GM12878 (cell line): ENCODE data around the gene HTRA3. TPM values are rescaled to one million over a fixed set of nuclear protein-coding genes. Genes with fewer than 3 reads are reported as not detected.

ENCODE experiments used
- ATAC-seq: fragments of 200-7000 bp; cut with Tn5 transposase; 3 replicates; pipeline ENCODE4 v1.9.1; 2020; ENCODE audit warnings: mild to moderate bottlenecking, moderate library complexity
- BruUV-seq: library from RNA; stranded (reverse); fragments of 400-500 nt; replicated peaks from 2 replicates; lab custom pipeline; 2021; lab: Mats Ljungman, UMichigan
- CTCF ChIA-PET: fragments of 300-600 bp; sonication (Branson Sonifier 250); formaldehyde crosslinking; extraction: SDS; loops from one replicate; lab custom pipeline; 2021; ENCODE audit warnings: inconsistent platforms; lab: Yijun Ruan, JAX
- POLR2A ChIA-PET: fragments of 350-600 bp; formaldehyde crosslinking; extraction: SDS; loops from one replicate; lab custom pipeline; 2021; ENCODE audit warnings: inconsistent platforms; lab: Charles Lee
- RAD21 ChIA-PET: fragments of 300-600 bp; sonication (Branson Sonifier 250); formaldehyde crosslinking; loops from one replicate; lab custom pipeline; 2023; ENCODE audit warnings: antibody characterized with exemption; ENCODE audit not compliant: unreplicated experiment; lab: Charles Lee
- SMC1A ChIA-PET: fragments of 300-600 bp; sonication (Branson Sonifier 250); formaldehyde crosslinking; loops from one replicate; lab custom pipeline; 2023; ENCODE audit not compliant: unreplicated experiment, uncharacterized antibody; lab: Charles Lee
- DNase-seq: peaks from one replicate; pipeline ENCODE4 v3.0.0-alpha.2; 2011; ENCODE audit warnings: low read depth, low spot score
- FAIRE-seq: peaks from 3 replicates; lab custom pipeline; 2011; peaks lifted over from hg19 to GRCh38; lab: Jason Lieb, UNC
- H2AFZ ChIP-seq: 2 replicates; pipeline ENCODE4 v1.6.0; 2011; ENCODE audit warnings: low read depth, low read length, control low read depth; ENCODE audit not compliant: control insufficient read depth
- H3K27ac ChIP-seq: 2 replicates; pipeline ENCODE4 v1.5.1; 2011; ENCODE audit warnings: control low read depth; ENCODE audit not compliant: control insufficient read depth, insufficient read depth
- H3K27me3 ChIP-seq, 2 experiments: replicated peaks in 1 of 2; 2 replicates each; pipeline versions ENCODE4 v1.6.0 to v1.6.1; 2011; ENCODE audit warnings: low read length in 1 of 2; ENCODE audit not compliant: control insufficient read depth in 2 of 2, insufficient read depth in 2 of 2
- H3K36me3 ChIP-seq, 2 experiments: 2 replicates each; pipeline ENCODE4 v1.5.1; 2011; ENCODE audit warnings: low read length in 1 of 2; ENCODE audit not compliant: control insufficient read depth in 2 of 2, insufficient read depth in 2 of 2
- H3K4me1 ChIP-seq: 2 replicates; pipeline ENCODE4 v1.6.1; 2011; ENCODE audit warnings: mild to moderate bottlenecking, low read length, moderate library complexity, mixed read lengths; ENCODE audit not compliant: control insufficient read depth, insufficient read depth
- H3K4me2 ChIP-seq: 2 replicates; pipeline ENCODE4 v1.6.0; 2011; ENCODE audit warnings: control low read depth; ENCODE audit not compliant: control insufficient read depth, insufficient read depth
- H3K4me3 ChIP-seq: fragments of 200-600 bp; sonication (generic); 2 replicates; pipeline ENCODE4 v1.5.1; 2016
- H3K79me2 ChIP-seq: 2 replicates; pipeline ENCODE4 v1.6.0; 2011; ENCODE audit warnings: low read length; ENCODE audit not compliant: control insufficient read depth, insufficient read depth
- H3K9ac ChIP-seq: 2 replicates; pipeline ENCODE4 v1.8.0; 2011; ENCODE audit warnings: low read length, control low read depth, mixed read lengths; ENCODE audit not compliant: control insufficient read depth, insufficient read depth
- H3K9me3 ChIP-seq: replicated peaks from 3 replicates; pipeline ENCODE4 v1.5.1; 2011; ENCODE audit warnings: mild to moderate bottlenecking, low read length; ENCODE audit not compliant: control insufficient read depth, insufficient read depth
- H4K20me1 ChIP-seq: 2 replicates; pipeline ENCODE4 v1.6.0; 2011; ENCODE audit not compliant: control insufficient read depth, insufficient read depth
- ASH2L ChIP-seq: fragments of 300-600, 200-600 bp; sonication (generic); IDR thresholded peaks from 2 replicates; pipeline ENCODE4 v1.6.1; 2017; ENCODE audit warnings: low read depth, mild to moderate bottlenecking, borderline replicate concordance
- CTCF ChIP-seq, 3 experiments: IDR thresholded peaks in 2 of 3; conservative IDR thresholded peaks in 1 of 3; 2 replicates each; pipeline ENCODE4 v1.5.1; 2011; ENCODE audit warnings: low read depth in 3 of 3, low read length in 3 of 3, mild to moderate bottlenecking in 3 of 3, control low read depth in 2 of 3, moderate library complexity in 2 of 3, inconsistent platforms in 1 of 3, mixed read lengths in 1 of 3; ENCODE audit not compliant: control insufficient read depth in 2 of 3, insufficient read depth in 1 of 3; ENCODE audit errors: extremely low read depth in 1 of 3
- GATAD2B ChIP-seq: fragments of 450-650 bp; conservative IDR thresholded peaks from 2 replicates; pipeline ENCODE4 v1.6.1; 2017; ENCODE audit warnings: low read depth, mild to moderate bottlenecking, moderate library complexity
- IKZF2 ChIP-seq, 2 experiments: fragments of 450-650 bp; IDR thresholded peaks; 2 replicates each; pipeline ENCODE4 v1.6.1; 2017; ENCODE audit warnings: mild to moderate bottlenecking in 2 of 2, moderate library complexity in 2 of 2
- LARP7 ChIP-seq: fragments of 450-650 bp; IDR thresholded peaks from 2 replicates; pipeline ENCODE4 v1.6.1; 2017; ENCODE audit warnings: mild to moderate bottlenecking
- PML ChIP-seq: IDR thresholded peaks from 2 replicates; pipeline ENCODE4 v1.6.1; 2012; ENCODE audit warnings: low read length, inconsistent platforms
- POLR2A ChIP-seq: IDR thresholded peaks from 2 replicates; pipeline ENCODE4 v1.6.1; 2011; ENCODE audit warnings: low read depth, mild to moderate bottlenecking, low read length
- RBBP5 ChIP-seq: fragments of 200-600 bp; sonication (generic); conservative IDR thresholded peaks from 2 replicates; pipeline ENCODE4 v1.6.1; 2016
- SREBF2 ChIP-seq: IDR thresholded peaks from 2 replicates; pipeline ENCODE4 v1.6.1; 2012; ENCODE audit warnings: mild to moderate bottlenecking, low read length
- TAF1 ChIP-seq: IDR thresholded peaks from 2 replicates; pipeline ENCODE4 v1.6.1; 2011; ENCODE audit warnings: mild to moderate bottlenecking, low read depth, low read length, borderline replicate concordance
- USF2 ChIP-seq: IDR thresholded peaks from 2 replicates; pipeline ENCODE4 v1.6.1; 2011; ENCODE audit warnings: low read depth, low read length, improper control_type of control experiment, borderline replicate concordance
- ZBTB33 ChIP-seq: fragments of 450-650 bp; IDR thresholded peaks from 2 replicates; pipeline ENCODE4 v1.6.1; 2017; ENCODE audit warnings: mild to moderate bottlenecking
- ZBTB40 ChIP-seq: fragments of 450-650 bp; IDR thresholded peaks from 2 replicates; pipeline ENCODE4 v1.6.1; 2016; ENCODE audit warnings: mild to moderate bottlenecking, moderate library complexity, borderline replicate concordance
- WGBS: methylation state at CpG from one replicate; pipeline ENCODE4 v1.1.6; 2016; ENCODE audit warnings: low lambda C conversion rate; ENCODE audit not compliant: insufficient replicate concordance, insufficient coverage; ENCODE audit errors: missing lambda C conversion rate; 5-methylcytosine and 5-hydroxymethylcytosine counted together
- in situ Hi-C: fragments of 300-500 bp; cut with MboI; formaldehyde crosslinking; loops from 9 replicates; pipeline ENCODE4 v1.14.3; 2018; ENCODE audit warnings: mixed read lengths
- intact Hi-C: fragments of 100-400 bp; cut with micrococcal nuclease; formaldehyde crosslinking; loops from one replicate; pipeline ENCODE4 v1.14.2; 2022; ENCODE audit not compliant: unreplicated experiment
- polyA plus RNA-seq, 11 experiments: library from polyadenylated mRNA; depleted of rRNA in 4 of 11; unstranded in 6 of 11; stranded (reverse) in 5 of 11; fragments of >200 nt; fragmentation: Nextera tagmentation in 4 of 11; fragmentation: Illumina TruSeq in 1 of 11; extraction: Ambion mirVana in 4 of 11; extraction: Trizol in 1 of 11; gene quantifications; 1 replicate in 1 of 11; 2 replicates in 10 of 11; pipeline versions ENCODE4 v1.2.1 to v1.2.3, GENCODE V29; 2011 to 2016; ENCODE audit warnings: inconsistent platforms in 2 of 11, missing spikeins in 2 of 11, low read depth in 1 of 11
- total RNA-seq, 4 experiments: library from RNA; depleted of rRNA in 3 of 4; stranded (reverse); fragments of >200 nt in 3 of 4; fragmentation: Illumina TruSeq in 1 of 4; extraction: Trizol in 1 of 4; gene quantifications; 2 replicates each; pipeline versions ENCODE4 v1.2.1 to v1.2.3, GENCODE V29; 2013 to 2021

The HTRA3 gene
- total and polyA plus RNA-seq, 10 of the 15 experiments (the other 5 are each of a cell fraction or from before 2014, with no cell fraction given): 0.04 to 1.2 (median 0.08) TPM; not detected in 7

GRCh38 chr4:8252301-8253173, 17.0 kb upstream of the HTRA3 start (continued):
- TF ChIP-seq ZBTB33: no peak
- no peak for TF ChIP-seq PML

GRCh38 chr4:8254076-8254475, 15.5 kb upstream of the HTRA3 start:
- CTCF ChIA-PET: no interaction called here
- RAD21 ChIA-PET: no interaction called here
- H2AFZ ChIP-seq: no peak overlapping the region
- no peak for TF ChIP-seq RBBP5
- no peak for TF ChIP-seq ASH2L
- no peak for TF ChIP-seq ZBTB40
- no peak for TF ChIP-seq TAF1
- TF ChIP-seq SREBF2: no peak
- TF ChIP-seq IKZF2 (IDR thresholded peaks at IDR 0.05): no peak
- no peak for TF ChIP-seq POLR2A
- no peak for TF ChIP-seq GATAD2B
- TF ChIP-seq LARP7: no peak
- TF ChIP-seq USF2: no peak
- TF ChIP-seq CTCF (IDR thresholded peaks at IDR 0.05 in 2 of 3, conservative IDR thresholded peaks at IDR 0.05 in 1 of 3; ENCODE audit: control insufficient read depth in 2 of 3, extremely low read depth in 1 of 3, insufficient read depth in 1 of 3, low read depth in 3 of 3, low read length in 3 of 3): no peak

More at GRCh38 chr4:8254076-8254475, 15.5 kb upstream of the HTRA3 start:
- no peaks in the 10 kb centered on the region for H3K4me1 ChIP-seq
- no peaks in the 10 kb centered on the region for H3K79me2 ChIP-seq
- H4K20me1 ChIP-seq: no peaks in the 10 kb centered on the region
- FAIRE-seq (no peak), DNase-seq (no peak), ATAC-seq (no peak)
- SMC1A ChIA-PET: no interaction called here
- no peaks in the 10 kb centered on the region for H3K36me3 ChIP-seq
- no peak overlapping the region for H3K9ac ChIP-seq
- no TSS peak for BruUV-seq
- H3K4me2 ChIP-seq: no peak overlapping the region
- no peak overlapping the region for H3K27ac ChIP-seq
- H3K9me3 ChIP-seq: no peaks in the 10 kb centered on the region
- in situ Hi-C loops: no loop called here
- H3K4me3 ChIP-seq: no peak overlapping the region
- intact Hi-C loops: no loop called here
- no peaks in the 10 kb centered on the region; a peak in 1 of 4 replicates for H3K27me3 ChIP-seq
- 66% methylated on average over 6 of the region's 6 CpGs for WGBS
- POLR2A ChIA-PET: interaction anchor here (0.7 kb wide), 1 partner anchor 52 kb away, joined by 3 read pairs; no protein-coding TSS in a partner anchor
